HG02840 (cell line): Measurements from ENCODE around the gene A2M.

ENCODE experiments used
- ATAC-seq: cut with Tn5 transposase; IDR thresholded peaks from one replicate; pipeline ENCODE4 v1.9.1; 2021; ENCODE audit warnings: mild to moderate bottlenecking, moderate library complexity, moderate number of reproducible peaks; ENCODE audit not compliant: unreplicated experiment, low FRiP score

The A2M gene

DNA sequence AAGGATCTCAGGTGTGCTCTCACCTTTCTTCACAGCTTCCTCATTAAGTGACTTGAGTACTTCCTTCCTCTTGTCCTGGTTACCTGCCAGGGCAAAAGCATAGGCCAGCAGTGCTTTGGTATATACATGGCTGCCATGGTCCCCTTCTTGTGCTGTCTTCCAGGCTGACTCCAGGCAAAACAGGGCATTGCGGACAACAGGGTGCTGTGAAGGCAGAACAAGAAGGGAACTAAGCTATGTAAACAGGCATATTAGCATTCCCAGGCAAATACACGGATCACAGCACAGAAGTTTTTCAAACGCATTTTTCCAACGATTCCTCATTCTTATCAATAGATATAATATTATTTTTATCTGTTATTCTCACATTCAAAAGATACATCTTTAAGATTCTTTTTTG lies 39.0 kb downstream of the A2M start:
- ATAC-seq, result no peak

GRCh38 chr12:9075138-9075535 lies 40.6 kb downstream of the A2M start:
- ATAC-seq, result no peak

- no peak for ATAC-seq
These were observed 41.1 kb downstream of the A2M start for GRCh38 chr12:9074484-9075137.

DNA sequence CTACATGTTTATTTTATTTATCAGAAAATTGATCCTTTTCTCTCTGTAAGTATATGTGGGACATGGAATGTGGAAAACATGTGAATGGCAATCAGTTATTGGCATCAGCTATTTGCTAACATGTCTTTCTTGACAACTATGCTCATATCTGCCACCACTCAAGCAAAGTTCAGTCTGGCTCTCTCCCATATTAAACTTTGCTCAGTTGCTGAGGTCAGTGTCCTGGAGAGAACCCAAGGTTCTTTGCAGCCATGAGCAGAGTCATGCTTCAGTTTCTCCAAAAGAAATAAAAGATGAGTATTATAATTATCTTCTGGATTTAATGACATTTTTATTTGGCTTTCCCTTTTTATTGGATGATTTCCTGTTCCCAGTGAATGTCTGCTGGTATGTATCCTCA lies 42.6 kb downstream of the A2M start:
- no peak for ATAC-seq

GRCh38 chr12:9072481-9073038 lies 43.2 kb downstream of the A2M start:
- ATAC-seq, result no peak

- no peak for ATAC-seq
These were observed 43.8 kb downstream of the A2M start for GRCh38 chr12:9071969-9072368.

DNA sequence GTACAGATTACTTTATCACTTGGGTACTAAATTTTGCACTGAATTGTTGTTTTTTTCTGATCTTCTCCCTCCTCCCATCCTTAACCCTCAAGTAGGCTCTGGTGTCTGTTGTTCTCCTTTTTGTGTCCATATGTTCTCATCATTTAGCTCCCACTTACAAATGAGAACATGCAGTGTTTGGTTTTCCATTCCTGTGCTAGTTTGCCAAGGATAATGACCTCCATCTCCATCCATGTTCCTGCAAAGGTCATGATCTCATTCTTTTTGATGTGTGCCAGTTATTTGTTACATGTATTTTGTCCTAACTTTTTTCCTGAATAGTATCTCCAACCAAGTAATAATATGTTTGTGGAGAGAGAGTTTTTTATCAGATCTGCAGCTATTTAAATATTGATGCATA lies 44.2 kb downstream of the A2M start:
- ATAC-seq, result no peak

- ATAC-seq, result no peak
These were observed 45.4 kb downstream of the A2M start for GRCh38 chr12:9070351-9070750.

DNA sequence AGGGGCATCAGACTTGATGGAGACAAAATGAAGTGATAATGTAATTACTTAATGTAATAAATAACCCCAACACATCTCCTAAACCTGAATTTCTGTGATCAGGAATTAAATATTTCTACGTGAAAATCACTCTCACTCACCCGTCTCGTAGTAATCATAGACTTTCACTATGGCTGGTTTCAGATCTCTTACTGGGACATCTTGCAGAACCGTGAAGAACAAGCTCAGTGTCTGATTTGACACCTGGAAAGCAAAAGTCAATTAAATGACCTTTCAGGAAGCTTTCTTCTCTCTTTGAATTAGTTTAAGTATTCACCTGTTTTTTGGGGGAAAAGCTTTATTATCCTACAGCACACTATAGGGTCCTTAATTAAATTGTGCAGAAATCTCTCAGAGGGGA lies 47.1 kb downstream of the A2M start:
- ATAC-seq, result no peak

DNA sequence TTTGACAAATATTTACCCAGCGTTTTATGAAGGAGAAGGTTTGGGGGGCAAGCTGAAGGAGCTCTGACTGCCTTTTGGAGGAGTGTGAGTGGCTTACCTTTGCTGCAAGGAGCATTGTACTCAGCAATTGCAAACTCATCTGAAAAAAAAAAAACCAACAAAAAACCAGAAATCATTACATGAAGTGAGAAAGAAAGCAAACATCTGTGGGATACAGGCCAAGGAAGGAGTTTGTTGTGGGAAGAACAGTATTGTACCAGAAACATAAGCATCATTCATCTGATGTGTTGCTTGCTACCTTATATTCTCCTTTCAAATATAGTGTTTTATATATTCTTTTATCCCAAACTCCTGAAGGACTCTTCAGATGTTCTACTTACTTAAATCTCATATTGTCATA lies 47.6 kb downstream of the A2M start:
- no peak for ATAC-seq

DNA sequence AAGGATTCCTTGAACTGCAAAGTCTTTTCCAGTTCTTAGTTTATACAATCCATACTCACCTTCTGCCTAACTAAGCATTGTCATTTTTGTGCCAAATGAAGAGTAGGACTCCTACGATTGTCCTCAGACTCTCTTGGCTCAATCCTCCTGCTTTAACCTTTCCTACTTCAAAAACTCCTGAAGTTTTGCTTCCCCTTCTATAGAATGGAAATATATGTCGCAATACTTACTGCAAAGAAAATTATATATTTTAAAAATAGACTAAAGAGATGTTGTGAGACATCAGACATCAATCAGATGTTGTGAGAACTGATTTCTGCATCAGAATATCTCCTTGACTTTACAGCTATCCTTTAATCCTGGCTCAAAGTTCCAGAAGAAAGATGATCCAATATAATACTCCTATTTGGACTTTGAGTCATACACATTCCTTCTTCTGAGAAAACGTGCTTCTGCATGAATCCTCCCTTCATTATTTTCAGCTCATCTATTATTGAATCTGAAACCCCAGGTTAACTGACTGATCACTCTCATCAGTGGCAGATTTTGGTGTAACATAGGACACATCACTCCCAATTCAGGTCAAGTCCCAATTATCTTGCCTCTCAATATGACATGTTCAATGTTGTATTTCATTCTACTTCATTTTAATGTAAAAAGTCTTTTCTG lies 48.8 kb downstream of the A2M start:
- no peak for ATAC-seq

- ATAC-seq, result no peak
These were observed 49.5 kb downstream of the A2M start for GRCh38 chr12:9066183-9066623.

- no peak for ATAC-seq
These were observed 50.2 kb downstream of the A2M start for GRCh38 chr12:9065607-9065856.

- no peak for ATAC-seq
These were observed 50.7 kb downstream of the A2M start for GRCh38 chr12:9064815-9065606.

DNA sequence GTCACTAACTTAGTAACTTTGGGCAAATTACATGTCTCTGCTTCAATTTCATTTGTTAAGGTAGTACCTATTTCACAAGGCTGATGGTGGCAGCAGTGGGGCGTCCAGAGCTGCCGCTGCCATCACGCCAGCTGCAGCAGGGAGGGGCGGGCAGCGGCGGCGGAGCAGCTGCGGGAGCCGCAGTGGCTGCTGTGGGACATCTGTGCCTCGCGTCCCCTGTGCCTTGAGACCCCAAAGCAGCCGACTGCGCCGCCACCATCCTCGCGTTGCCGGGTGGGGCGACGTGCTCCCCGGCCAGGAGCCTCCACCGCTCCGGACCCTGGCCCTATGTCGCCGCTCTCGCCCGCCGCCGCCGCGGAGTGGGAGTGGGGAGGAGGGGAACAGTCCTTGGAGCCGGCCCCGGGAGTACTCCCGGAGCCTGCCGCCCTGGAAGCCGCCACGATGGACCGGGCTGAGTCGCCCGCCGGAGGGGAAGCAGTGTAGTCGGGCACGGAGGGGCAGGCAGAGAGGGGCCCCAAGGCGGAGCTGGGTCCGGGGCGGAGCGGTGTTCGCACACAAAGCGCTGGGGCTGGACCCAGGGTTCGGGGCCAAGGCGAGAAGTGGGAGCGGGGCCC lies 51.4 kb downstream of the A2M start:
- ATAC-seq, result no peak

GRCh38 chr12:9052610-9053009 lies 63.1 kb downstream of the A2M start:
- no peak for ATAC-seq

DNA sequence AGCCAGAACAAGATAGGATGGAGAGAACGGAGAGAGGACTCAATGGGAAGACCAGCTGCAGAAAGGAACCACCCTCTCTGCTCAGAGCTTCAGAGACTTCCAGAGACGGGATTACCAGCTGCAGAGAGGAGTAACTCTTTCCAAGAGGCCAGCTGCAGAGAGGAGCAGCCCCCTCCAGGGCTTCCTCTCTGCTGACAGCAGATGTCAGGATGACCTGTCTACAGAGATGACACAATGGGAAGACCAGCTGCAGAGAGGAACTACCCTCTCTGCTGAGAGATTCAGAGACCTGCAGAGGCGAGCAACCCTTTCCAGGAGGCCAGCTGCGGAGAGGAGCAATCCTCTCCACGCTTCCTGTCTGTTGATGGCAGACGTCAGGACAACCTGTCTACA lies 64.6 kb downstream of the A2M start:
- ATAC-seq, result no peak

- ATAC-seq, result no peak
These were observed 65.1 kb downstream of the A2M start for GRCh38 chr12:9050521-9051157.

- no peak for ATAC-seq
These were observed 66.1 kb downstream of the A2M start for GRCh38 chr12:9049520-9050133.

GRCh38 chr12:9048930-9049329 lies 66.8 kb downstream of the A2M start:
- no peak for ATAC-seq
